Upper lobe of right lung (tissue), 1 donor: ENCODE data around the gene TUBGCP6. TPM values are rescaled to one million over a fixed set of nuclear protein-coding genes. Genes with fewer than 3 reads are reported as not detected.

ENCODE experiments used
- ATAC-seq: fragments of 200-7000 bp; cut with Tn5 transposase; one replicate; pipeline ENCODE4 v1.9.1; 2020; ENCODE audit warnings: mild to moderate bottlenecking, moderate library complexity
- DNase-seq: peaks from one replicate; pipeline ENCODE4 v3.0.0-alpha.2; 2020
- H3K27ac ChIP-seq: fragments of 200-600 bp; one replicate; pipeline ENCODE4 v1.8.0; 2022
- H3K27me3 ChIP-seq: fragments of 200-600 bp; one replicate; pipeline ENCODE4 v1.8.0; 2022; ENCODE audit warnings: mild to moderate bottlenecking
- H3K36me3 ChIP-seq: fragments of 200-600 bp; one replicate; pipeline ENCODE4 v1.8.0; 2022
- H3K4me1 ChIP-seq: fragments of 200-600 bp; one replicate; pipeline ENCODE4 v1.8.0; 2022
- H3K4me3 ChIP-seq: fragments of 200-600 bp; one replicate; pipeline ENCODE4 v1.8.0; 2022; ENCODE audit warnings: mild to moderate bottlenecking
- H3K9me3 ChIP-seq: fragments of 200-600 bp; one replicate; pipeline ENCODE4 v1.8.0; 2022
- CTCF ChIP-seq: fragments of 200-600 bp; IDR thresholded peaks from one replicate; pipeline ENCODE4 v1.8.0; 2022; ENCODE audit warnings: antibody characterized with exemption
- intact Hi-C: fragments of 100-400 bp; cut with DNase I; formaldehyde crosslinking; loops from one replicate; pipeline ENCODE4 v1.11.0; 2022
- total RNA-seq: library from RNA; stranded (reverse); fragmentation: NEBNext Ultra II Directional; extraction: Animal tissue kit (Norgen Biotek cat#: 25700); gene quantifications from one replicate; pipeline ENCODE4 v1.2.1, GENCODE V29; 2021
- donor health status: DM: no; HTN: yes; CAD: no; lungs with severe emphysema.

Gene TUBGCP6
- total RNA-seq, 1 donor from 2014 or later: 51.3 TPM

GRCh38 chr22:50218153-50218995, 26.4 kb downstream of the TUBGCP6 start:
- peaks cover 88% of the 10 kb centered on the region for H3K36me3 ChIP-seq
- no peak overlapping the region for H3K4me3 ChIP-seq
- H3K27me3 ChIP-seq: no peaks in the 10 kb centered on the region
- intact Hi-C loops: loop anchor here (10.0 kb wide), 1 partner anchor 74 kb away; no protein-coding TSS in a partner anchor
- no peak overlapping the region for H3K27ac ChIP-seq
- DNase-seq (no peak), ATAC-seq (no peak)
- H3K4me1 ChIP-seq: no peaks in the 10 kb centered on the region
- no peaks in the 10 kb centered on the region for H3K9me3 ChIP-seq
- no peak for TF ChIP-seq CTCF

- Histone ChIP-seq H3K4me3 (no peak overlapping the region), H3K9me3 (no peaks in the 10 kb centered on the region), H3K27me3 (no peaks in the 10 kb centered on the region), H3K4me1 (no peaks in the 10 kb centered on the region), H3K27ac (no peak overlapping the region), H3K36me3 (peaks cover 87% of the 10 kb centered on the region)
- TF ChIP-seq CTCF: no peak
- DNase-seq: no peak
- ATAC-seq: no peak
- intact Hi-C loops: loop anchor here (10.0 kb wide), 1 partner anchor 73 kb away; no protein-coding TSS in a partner anchor
These were observed 27.2 kb downstream of the TUBGCP6 start for GRCh38 chr22:50217543-50218152.

GRCh38 chr22:50216684-50217520, 27.9 kb downstream of the TUBGCP6 start:
- Histone ChIP-seq H3K27me3 (no peaks in the 10 kb centered on the region), H3K4me3 (no peak overlapping the region), H3K9me3 (no peaks in the 10 kb centered on the region), H3K36me3 (peaks cover 87% of the 10 kb centered on the region), H3K27ac (no peak overlapping the region), H3K4me1 (no peaks in the 10 kb centered on the region)
- intact Hi-C loops: loop anchor here (10.0 kb wide), 1 partner anchor 72 kb away; no protein-coding TSS in a partner anchor
- DNase-seq (no peak), ATAC-seq (no peak)
- TF ChIP-seq CTCF: no peak

GRCh38 chr22:50216055-50216683, 28.7 kb downstream of the TUBGCP6 start:
- H3K9me3 ChIP-seq: no peaks in the 10 kb centered on the region
- no peak overlapping the region for H3K4me3 ChIP-seq
- TF ChIP-seq CTCF: no peak
- no peaks in the 10 kb centered on the region for H3K4me1 ChIP-seq
- intact Hi-C loops: loop anchor here (10.0 kb wide), 1 partner anchor 71 kb away; no protein-coding TSS in a partner anchor
- DNase-seq (no peak), ATAC-seq (no peak)
- H3K27ac ChIP-seq: no peak overlapping the region
- no peaks in the 10 kb centered on the region for H3K27me3 ChIP-seq
- peaks cover 87% of the 10 kb centered on the region for H3K36me3 ChIP-seq
